ENCODE measurements around the gene ETV1.

ETV1 gene

DNA sequence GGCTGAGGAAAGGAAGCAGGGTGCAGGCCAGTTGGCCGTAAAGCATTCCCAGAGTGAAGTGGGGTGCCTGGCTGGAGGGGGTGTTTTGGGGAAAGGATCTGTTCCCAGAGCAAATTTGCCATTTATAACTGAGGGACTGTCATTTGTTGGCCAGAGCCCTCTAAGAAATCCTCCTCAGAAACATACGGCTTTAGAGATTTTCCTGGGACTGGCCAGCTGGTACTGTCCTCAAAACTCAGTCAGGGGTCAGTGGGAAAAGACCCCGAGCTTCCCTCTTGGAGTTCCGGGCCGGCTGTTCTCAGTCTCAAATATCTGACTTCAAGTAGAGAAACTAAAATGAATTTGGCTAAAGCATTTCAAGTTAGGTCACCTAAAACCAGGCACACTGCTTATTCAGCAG is 55.9 kb downstream of the ETV1 start:
- Histone ChIP-seq H3K27me3 (ENCODE audit: control insufficient read depth, low read length) (no peaks in the 10 kb centered on the region), H3K4me2 (ENCODE audit: low read length) (no peak overlapping the region), H3K9me2 (replicated peaks; ENCODE audit: control insufficient read depth, low read length) (no peaks in the 10 kb centered on the region), H3F3A (ENCODE audit: control insufficient read depth, insufficient read depth) (no peaks in the 10 kb centered on the region), H3K4me1 (ENCODE audit: control insufficient read depth, low read length) (no peaks in the 10 kb centered on the region), H3K27ac (ENCODE audit: low read depth, low read length) (no peak overlapping the region), H3K36me3 (ENCODE audit: control insufficient read depth, low read length) (no peaks in the 10 kb centered on the region), H3K4me3 (ENCODE audit: low read length) (no peak overlapping the region), H4K20me1 (ENCODE audit: control insufficient read depth, insufficient read depth, low read depth, low read length) (no peaks in the 10 kb centered on the region), H3K79me2 (ENCODE audit: control insufficient read depth, low read length) (no peaks in the 10 kb centered on the region), H3K9me3 (ENCODE audit: control insufficient read depth, insufficient read depth, low read length) (peaks cover 6% of the 10 kb centered on the region; the same call in 1 of the 2 replicates)
- no peak for TF ChIP-seq EZH2phosphoT487 (IDR thresholded peaks at IDR 0.05; ENCODE audit: borderline replicate concordance, low read length)
- TF ChIP-seq, protein P1, sequence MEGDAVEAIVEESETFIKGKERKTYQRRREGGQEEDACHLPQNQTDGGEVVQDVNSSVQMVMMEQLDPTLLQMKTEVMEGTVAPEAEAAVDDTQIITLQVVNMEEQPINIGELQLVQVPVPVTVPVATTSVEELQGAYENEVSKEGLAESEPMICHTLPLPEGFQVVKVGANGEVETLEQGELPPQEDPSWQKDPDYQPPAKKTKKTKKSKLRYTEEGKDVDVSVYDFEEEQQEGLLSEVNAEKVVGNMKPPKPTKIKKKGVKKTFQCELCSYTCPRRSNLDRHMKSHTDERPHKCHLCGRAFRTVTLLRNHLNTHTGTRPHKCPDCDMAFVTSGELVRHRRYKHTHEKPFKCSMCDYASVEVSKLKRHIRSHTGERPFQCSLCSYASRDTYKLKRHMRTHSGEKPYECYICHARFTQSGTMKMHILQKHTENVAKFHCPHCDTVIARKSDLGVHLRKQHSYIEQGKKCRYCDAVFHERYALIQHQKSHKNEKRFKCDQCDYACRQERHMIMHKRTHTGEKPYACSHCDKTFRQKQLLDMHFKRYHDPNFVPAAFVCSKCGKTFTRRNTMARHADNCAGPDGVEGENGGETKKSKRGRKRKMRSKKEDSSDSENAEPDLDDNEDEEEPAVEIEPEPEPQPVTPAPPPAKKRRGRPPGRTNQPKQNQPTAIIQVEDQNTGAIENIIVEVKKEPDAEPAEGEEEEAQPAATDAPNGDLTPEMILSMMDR (IDR thresholded peaks at IDR 0.05; ENCODE audit: low read depth, low read length, poor library complexity, severe bottlenecking): no peak

DNA sequence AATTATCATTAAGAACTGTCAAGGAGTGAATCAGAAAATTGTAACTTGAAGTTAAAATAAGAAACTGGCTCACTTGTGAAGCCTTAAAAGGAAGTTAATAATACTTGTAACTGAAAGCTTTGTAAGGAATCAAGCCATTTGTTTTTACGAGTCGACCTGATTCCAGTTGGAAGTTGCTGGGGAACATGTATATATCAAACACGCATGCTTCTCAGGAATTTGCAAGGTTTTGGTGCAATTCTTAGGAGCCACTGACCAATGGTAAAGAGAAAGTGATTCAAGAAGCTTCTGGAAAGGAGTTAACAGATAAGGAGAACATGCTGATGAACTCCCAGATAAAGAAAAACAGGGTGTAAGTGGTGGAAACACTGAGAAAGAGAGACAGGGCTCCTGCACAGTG is 56.4 kb downstream of the ETV1 start:
- Histone ChIP-seq H3K27ac (ENCODE audit: low read depth, low read length) (no peak overlapping the region), H3K4me1 (ENCODE audit: control insufficient read depth, low read length) (no peaks in the 10 kb centered on the region), H3K9me3 (ENCODE audit: control insufficient read depth, insufficient read depth, low read length) (peaks cover 6% of the 10 kb centered on the region; the same call in 1 of the 2 replicates), H3K9me2 (replicated peaks; ENCODE audit: control insufficient read depth, low read length) (no peaks in the 10 kb centered on the region), H4K20me1 (ENCODE audit: control insufficient read depth, insufficient read depth, low read depth, low read length) (no peaks in the 10 kb centered on the region), H3K4me3 (ENCODE audit: low read length) (no peak overlapping the region), H3K36me3 (ENCODE audit: control insufficient read depth, low read length) (no peaks in the 10 kb centered on the region), H3K4me2 (ENCODE audit: low read length) (no peak overlapping the region), H3K27me3 (ENCODE audit: control insufficient read depth, low read length) (no peaks in the 10 kb centered on the region), H3F3A (ENCODE audit: control insufficient read depth, insufficient read depth) (no peaks in the 10 kb centered on the region), H3K79me2 (ENCODE audit: control insufficient read depth, low read length) (no peaks in the 10 kb centered on the region)
- no peak for TF ChIP-seq EZH2phosphoT487 (IDR thresholded peaks at IDR 0.05; ENCODE audit: borderline replicate concordance, low read length)
- TF ChIP-seq, protein P1 (IDR thresholded peaks at IDR 0.05; ENCODE audit: low read depth, low read length, poor library complexity, severe bottlenecking): no peak

DNA sequence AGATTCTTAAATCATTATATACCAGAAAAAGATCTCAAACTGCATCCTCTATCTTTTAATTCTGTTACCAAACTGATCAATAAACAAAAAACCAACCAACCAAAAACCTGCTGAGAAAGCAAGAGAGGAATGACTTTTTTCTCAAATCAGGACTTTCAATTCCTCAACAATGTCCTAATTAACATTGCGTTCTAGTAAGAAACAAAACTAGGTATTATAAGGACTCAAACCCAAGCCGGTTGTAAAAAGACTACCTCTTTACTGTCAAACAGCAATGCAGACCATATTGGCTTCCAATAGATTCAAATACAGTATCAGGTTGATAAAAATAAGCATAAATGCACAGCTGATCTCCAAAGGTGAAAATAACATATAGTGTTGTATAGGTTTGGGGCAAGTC is 57.3 kb downstream of the ETV1 start:
- Histone ChIP-seq H3K4me3 (ENCODE audit: low read length) (no peak overlapping the region), H3F3A (ENCODE audit: control insufficient read depth, insufficient read depth) (no peaks in the 10 kb centered on the region), H3K79me2 (ENCODE audit: control insufficient read depth, low read length) (no peaks in the 10 kb centered on the region), H3K9me3 (ENCODE audit: control insufficient read depth, insufficient read depth, low read length) (peaks cover 6% of the 10 kb centered on the region; the same call in 1 of the 2 replicates), H3K9me2 (replicated peaks; ENCODE audit: control insufficient read depth, low read length) (no peaks in the 10 kb centered on the region), H3K36me3 (ENCODE audit: control insufficient read depth, low read length) (no peaks in the 10 kb centered on the region), H4K20me1 (ENCODE audit: control insufficient read depth, insufficient read depth, low read depth, low read length) (no peaks in the 10 kb centered on the region), H3K27me3 (ENCODE audit: control insufficient read depth, low read length) (no peaks in the 10 kb centered on the region), H3K4me1 (ENCODE audit: control insufficient read depth, low read length) (no peaks in the 10 kb centered on the region), H3K4me2 (ENCODE audit: low read length) (no peak overlapping the region), H3K27ac (ENCODE audit: low read depth, low read length) (no peak overlapping the region)
- TF ChIP-seq, protein P1 (IDR thresholded peaks at IDR 0.05; ENCODE audit: low read depth, low read length, poor library complexity, severe bottlenecking): no peak
- no peak for TF ChIP-seq EZH2phosphoT487 (IDR thresholded peaks at IDR 0.05; ENCODE audit: borderline replicate concordance, low read length)
